LNCAP (cell line): ENCODE data around the gene GINS1.

Source experiments
- CTCF ChIP-seq: fragments of 450-650 bp; IDR thresholded peaks from 2 replicates; pipeline ENCODE4 v1.5.1; 2017; ENCODE audit warnings: mild to moderate bottlenecking

Gene GINS1

GRCh38 chr20:25459916-25460535 is 52.6 kb downstream of the GINS1 start:
- TF ChIP-seq CTCF = no peak

GRCh38 chr20:25460566-25461280 is 53.2 kb downstream of the GINS1 start:
- TF ChIP-seq CTCF = no peak

- no peak for TF ChIP-seq CTCF
Measured at GRCh38 chr20:25461281-25461650, 53.8 kb downstream of the GINS1 start.

- no peak for TF ChIP-seq CTCF
Measured at GRCh38 chr20:25461786-25462545, 54.5 kb downstream of the GINS1 start.

GRCh38 chr20:25464501-25465242 is 57.2 kb downstream of the GINS1 start:
- no peak for TF ChIP-seq CTCF

GRCh38 chr20:25465243-25466135 is 58.0 kb downstream of the GINS1 start:
- TF ChIP-seq CTCF = no peak
